Breast epithelium (tissue), 4 donors: Measurements from ENCODE around the gene PTPN2. TPM values are rescaled to one million over a fixed set of nuclear protein-coding genes. Genes with fewer than 3 reads are reported as not detected.
"Not testable (repeated sequence)": the region's sequence is repeated elsewhere in the genome, so short reads cannot be mapped to it uniquely, and the experiment has no call there.

Experiments used
- DNase-seq, 2 donors: peaks; one replicate each; pipeline ENCODE4 v3.0.0-alpha.2; 2019; ENCODE audit warnings: low spot score in 2 of 2
- H3K27ac ChIP-seq, 2 donors: fragments of 200-600 bp; sonication (generic) in 1 of 2; one replicate each; pipeline ENCODE4 v1.5.1; 2016 to 2019; ENCODE audit warnings: mild to moderate bottlenecking in 1 of 2
- H3K27me3 ChIP-seq, 2 donors: fragments of 200-600 bp; sonication (generic) in 1 of 2; one replicate each; pipeline versions ENCODE4 v1.5.1 to v1.6.0; 2017 to 2019; ENCODE audit warnings: control low read depth in 1 of 2, mild to moderate bottlenecking in 1 of 2
- H3K36me3 ChIP-seq: fragments of 200-600 bp; one replicate; pipeline ENCODE4 v1.5.1; 2019
- H3K4me1 ChIP-seq, 2 donors: fragments of 200-600 bp; sonication (generic); one replicate each; pipeline ENCODE4 v1.5.1; 2016 to 2019; ENCODE audit warnings: control low read depth in 1 of 2
- H3K4me3 ChIP-seq, 3 donors: fragments of 200-600 bp; sonication (generic); 1 replicate in 2 of 3; 2 replicates in 1 of 3; pipeline ENCODE4 v1.5.1; 2016 to 2019; ENCODE audit warnings: mild to moderate bottlenecking in 3 of 3, moderate library complexity in 2 of 3
- H3K9me3 ChIP-seq, 2 donors: fragments of 200-600 bp; sonication (generic) in 1 of 2; one replicate each; pipeline ENCODE4 v1.5.1; 2016 to 2019; ENCODE audit warnings: control low read depth in 1 of 2
- POLR2A ChIP-seq: fragments of 450-650 bp; IDR thresholded peaks from one replicate; pipeline ENCODE4 v1.6.1; 2016; ENCODE audit warnings: antibody characterized with exemption, mild to moderate bottlenecking, moderate library complexity
- POLR2AphosphoS5 ChIP-seq, 3 donors: sonication (generic); formaldehyde crosslinking; IDR thresholded peaks; one replicate each; pipeline ENCODE4 v1.6.1; 2017; ENCODE audit warnings: antibody characterized with exemption in 3 of 3
- intact Hi-C: fragments of 100-400 bp; cut with DNase I; formaldehyde crosslinking; loops from one replicate; pipeline ENCODE4 v1.15.1; 2023; ENCODE audit warnings: low total_unique reads
- total RNA-seq, 3 donors: library from RNA; depleted of rRNA; stranded (reverse); fragments of >200 nt; gene quantifications; one replicate each; pipeline ENCODE4 v1.1.0, GENCODE V29; 2016
- TF ChIP-seq, protein P1 (sequence below), 3 donors: fragments of 450-650 bp; IDR thresholded peaks; one replicate each; pipeline ENCODE4 v1.5.1; 2016 to 2017; ENCODE audit warnings: antibody characterized with exemption in 3 of 3, mild to moderate bottlenecking in 3 of 3, moderate library complexity in 3 of 3

Gene PTPN2
- total RNA-seq, 3 donors from 2014 or later: 38.4 to 57.1 (median 53.7) TPM

- intact Hi-C loops: no loop called here
- TF ChIP-seq POLR2AphosphoS5 (IDR thresholded peaks at IDR 0.05): no peak
- no peak for TF ChIP-seq POLR2A
- TF ChIP-seq, protein P1, sequence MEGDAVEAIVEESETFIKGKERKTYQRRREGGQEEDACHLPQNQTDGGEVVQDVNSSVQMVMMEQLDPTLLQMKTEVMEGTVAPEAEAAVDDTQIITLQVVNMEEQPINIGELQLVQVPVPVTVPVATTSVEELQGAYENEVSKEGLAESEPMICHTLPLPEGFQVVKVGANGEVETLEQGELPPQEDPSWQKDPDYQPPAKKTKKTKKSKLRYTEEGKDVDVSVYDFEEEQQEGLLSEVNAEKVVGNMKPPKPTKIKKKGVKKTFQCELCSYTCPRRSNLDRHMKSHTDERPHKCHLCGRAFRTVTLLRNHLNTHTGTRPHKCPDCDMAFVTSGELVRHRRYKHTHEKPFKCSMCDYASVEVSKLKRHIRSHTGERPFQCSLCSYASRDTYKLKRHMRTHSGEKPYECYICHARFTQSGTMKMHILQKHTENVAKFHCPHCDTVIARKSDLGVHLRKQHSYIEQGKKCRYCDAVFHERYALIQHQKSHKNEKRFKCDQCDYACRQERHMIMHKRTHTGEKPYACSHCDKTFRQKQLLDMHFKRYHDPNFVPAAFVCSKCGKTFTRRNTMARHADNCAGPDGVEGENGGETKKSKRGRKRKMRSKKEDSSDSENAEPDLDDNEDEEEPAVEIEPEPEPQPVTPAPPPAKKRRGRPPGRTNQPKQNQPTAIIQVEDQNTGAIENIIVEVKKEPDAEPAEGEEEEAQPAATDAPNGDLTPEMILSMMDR (IDR thresholded peaks at IDR 0.05): no peak
- no peaks in the 10 kb centered on the region for H3K9me3 ChIP-seq
- no peaks in the 10 kb centered on the region for H3K36me3 ChIP-seq
- peaks cover 5 to 20% of the 10 kb centered on the region in 2 donors for H3K4me1 ChIP-seq
- H3K27me3 ChIP-seq: no peaks in the 10 kb centered on the region
- H3K4me3 ChIP-seq: peak overlapping the region in 1 of 3 donors; percentile 24
- no peak for DNase-seq
- peak overlapping the region; percentile 62 to 70 for H3K27ac ChIP-seq
Observed at GRCh38 chr18:12879840-12880540, 4.0 kb downstream of the PTPN2 start.

DNA sequence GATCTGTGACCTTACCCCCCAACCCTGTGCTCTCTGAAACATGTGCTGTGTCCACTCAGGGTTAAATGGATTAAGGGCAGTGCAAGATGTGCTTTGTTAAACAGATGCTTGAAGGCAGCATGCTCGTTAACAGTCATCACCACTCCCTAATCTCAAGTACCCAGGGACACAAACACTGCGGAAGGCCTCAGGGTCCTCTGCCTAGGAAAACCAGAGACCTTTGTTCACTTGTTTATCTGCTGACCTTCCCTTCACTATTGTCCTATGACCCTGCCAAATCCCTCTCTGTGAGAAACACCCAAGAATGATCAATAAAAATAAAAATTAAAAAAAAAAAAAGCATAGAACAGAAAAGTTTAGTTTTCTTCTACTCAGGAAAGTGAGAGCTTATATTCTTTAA is 9.0 kb downstream of the PTPN2 start:
- H3K4me1 ChIP-seq, H3K36me3 ChIP-seq, H3K27ac ChIP-seq, intact Hi-C loops, H3K4me3 ChIP-seq, H3K27me3 ChIP-seq, H3K9me3 ChIP-seq, DNase-seq: not testable (repeated sequence)

- DNase-seq, H3K27ac ChIP-seq, H3K9me3 ChIP-seq, H3K4me3 ChIP-seq, intact Hi-C loops, H3K36me3 ChIP-seq, H3K4me1 ChIP-seq, H3K27me3 ChIP-seq: not testable (repeated sequence)
Observed at GRCh38 chr18:12873961-12874567, 10.0 kb downstream of the PTPN2 start.

DNA sequence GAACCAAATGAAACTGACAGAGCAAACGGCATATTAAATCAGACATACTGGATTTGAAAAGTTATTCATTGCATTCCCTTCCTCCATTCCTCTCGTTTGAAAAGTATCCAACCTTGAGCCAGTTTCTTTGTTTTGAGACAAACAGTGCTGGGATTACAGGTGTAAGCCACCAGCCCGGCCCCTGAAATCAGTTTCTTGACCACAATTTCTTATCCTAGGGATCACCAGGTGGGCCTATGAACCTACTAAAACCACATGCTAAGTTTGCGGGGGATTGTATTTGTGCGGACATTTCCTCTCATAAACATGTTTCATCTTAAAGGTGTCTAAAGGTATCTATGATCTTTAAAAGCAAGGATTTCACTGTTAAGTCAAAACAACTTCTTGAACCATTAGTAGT is 11.6 kb downstream of the PTPN2 start:
- Histone ChIP-seq H3K36me3 (no peaks in the 10 kb centered on the region), H3K27me3 (no peaks in the 10 kb centered on the region), H3K9me3 (no peaks in the 10 kb centered on the region), H3K27ac (no peak overlapping the region), H3K4me1 (no peaks in the 10 kb centered on the region), H3K4me3 (no peak overlapping the region)
- no peak for TF ChIP-seq POLR2AphosphoS5 (IDR thresholded peaks at IDR 0.05)
- no peak for TF ChIP-seq POLR2A
- TF ChIP-seq, protein P1 (IDR thresholded peaks at IDR 0.05): no peak
- intact Hi-C loops: no loop called here
- no peak for DNase-seq

DNA sequence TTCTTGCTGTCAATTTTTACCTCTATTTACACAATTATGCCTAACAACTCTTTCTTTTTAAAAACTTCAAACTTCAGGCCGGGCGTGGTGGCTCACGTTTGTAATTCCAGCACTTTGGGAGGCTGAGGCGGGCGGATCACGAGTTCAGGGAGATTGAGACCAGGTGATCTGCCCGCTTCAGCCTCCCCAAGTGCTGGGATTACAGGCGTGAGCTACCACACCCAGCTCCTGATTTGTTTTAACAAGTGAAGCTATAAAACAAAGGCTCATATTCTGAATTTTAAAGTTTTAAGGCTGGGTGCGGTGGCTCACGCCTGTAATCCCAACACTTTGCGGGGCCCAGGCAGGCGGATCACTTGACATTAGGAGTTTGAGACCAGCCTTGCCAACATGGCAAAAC is 15.5 kb downstream of the PTPN2 start:
- Histone ChIP-seq H3K27ac (no peak overlapping the region), H3K36me3 (no peaks in the 10 kb centered on the region), H3K9me3 (no peaks in the 10 kb centered on the region), H3K4me3 (no peak overlapping the region), H3K4me1 (no peaks in the 10 kb centered on the region), H3K27me3 (no peaks in the 10 kb centered on the region)
- TF ChIP-seq POLR2A: no peak
- no peak for TF ChIP-seq POLR2AphosphoS5 (IDR thresholded peaks at IDR 0.05)
- TF ChIP-seq, protein P1 (IDR thresholded peaks at IDR 0.05): no peak
- no peak for DNase-seq
- intact Hi-C loops: no loop called here

- intact Hi-C loops: no loop called here
- H3K4me3 ChIP-seq: no peak overlapping the region
- no peaks in the 10 kb centered on the region for H3K4me1 ChIP-seq
- no peak overlapping the region for H3K27ac ChIP-seq
- H3K36me3 ChIP-seq: no peaks in the 10 kb centered on the region
- TF ChIP-seq POLR2A (no peak), POLR2AphosphoS5 (IDR thresholded peaks at IDR 0.05) (no peak)
- TF ChIP-seq, protein P1 (IDR thresholded peaks at IDR 0.05): no peak
- no peaks in the 10 kb centered on the region for H3K27me3 ChIP-seq
- DNase-seq: no peak
- H3K9me3 ChIP-seq: no peaks in the 10 kb centered on the region
Observed at GRCh38 chr18:12867441-12868123, 16.5 kb downstream of the PTPN2 start.
